TTC549 (cell line): Measurements from ENCODE around the gene WTIP.
"Not testable (repeated sequence)": the region's sequence is repeated elsewhere in the genome, so short reads cannot be mapped to it uniquely, and the experiment has no call there.

ENCODE experiments used
- FAIRE-seq: peaks from 2 replicates; lab custom pipeline; 2012; peaks lifted over from hg19 to GRCh38; lab: Jason Lieb, UNC

Gene WTIP

GRCh38 chr19:34480971-34481841 is at the start of gene WTIP:
TSS of gene WTIP (plus strand) at chr19:34481758. CDS start at chr19:34481975, 217 bp downstream.
- FAIRE-seq, result no peak

- FAIRE-seq, result no peak
Measured at GRCh38 chr19:34432797-34433196, 48.8 kb upstream of the WTIP start.

- FAIRE-seq, result no peak
Measured at GRCh38 chr19:34436716-34437115, 44.8 kb upstream of the WTIP start.

- FAIRE-seq, result no peak
Measured at GRCh38 chr19:34448191-34448590, 33.4 kb upstream of the WTIP start.

- no peak for FAIRE-seq
Measured at GRCh38 chr19:34452723-34453122, 28.8 kb upstream of the WTIP start.

- no peak for FAIRE-seq
Measured at GRCh38 chr19:34454091-34454490, 27.5 kb upstream of the WTIP start.

GRCh38 chr19:34454685-34455084 is 26.9 kb upstream of the WTIP start:
- no peak for FAIRE-seq

GRCh38 chr19:34455783-34456480 is 25.6 kb upstream of the WTIP start:
- FAIRE-seq, result not testable (repeated sequence)

GRCh38 chr19:34457446-34457845 is 24.1 kb upstream of the WTIP start:
- FAIRE-seq, result no peak

GRCh38 chr19:34458677-34459076 is 22.9 kb upstream of the WTIP start:
- no peak for FAIRE-seq

- FAIRE-seq, result no peak
Measured at GRCh38 chr19:34459614-34460013, 21.9 kb upstream of the WTIP start.

- no peak for FAIRE-seq
Measured at GRCh38 chr19:34461375-34462100, 20.0 kb upstream of the WTIP start.

GRCh38 chr19:34464785-34465184 is 16.8 kb upstream of the WTIP start:
- FAIRE-seq, result not testable (repeated sequence)

GRCh38 chr19:34468409-34468808 is 13.1 kb upstream of the WTIP start:
- FAIRE-seq, result no peak

- FAIRE-seq, result not testable (repeated sequence)
Measured at GRCh38 chr19:34469026-34469425, 12.5 kb upstream of the WTIP start.

- no peak for FAIRE-seq
Measured at GRCh38 chr19:34471906-34472700, 9.5 kb upstream of the WTIP start.

GRCh38 chr19:34474233-34474989 is 7.1 kb upstream of the WTIP start:
- no peak for FAIRE-seq

GRCh38 chr19:34475026-34475974 is 6.3 kb upstream of the WTIP start:
- no peak for FAIRE-seq

- no peak for FAIRE-seq
Measured at GRCh38 chr19:34475975-34476594, 5.5 kb upstream of the WTIP start.

- FAIRE-seq, result not testable (repeated sequence)
Measured at GRCh38 chr19:34478496-34478895, 3.1 kb upstream of the WTIP start.
